ENCODE results near the gene SPAG16.

GRCh38 chr2:213259266-213259665, 25.0 kb upstream of the SPAG16 start:
- TF ChIP-seq GATA3 (IDR thresholded peaks at IDR 0.05; ENCODE audit: low read depth, low read length) (no peak), GATA2 (IDR thresholded peaks at IDR 0.05; ENCODE audit: low read depth, low read length) (no peak)

Data from SH-SY5Y (cell line).